ENCODE results near the gene KLHDC8A.

Gene KLHDC8A

DNA sequence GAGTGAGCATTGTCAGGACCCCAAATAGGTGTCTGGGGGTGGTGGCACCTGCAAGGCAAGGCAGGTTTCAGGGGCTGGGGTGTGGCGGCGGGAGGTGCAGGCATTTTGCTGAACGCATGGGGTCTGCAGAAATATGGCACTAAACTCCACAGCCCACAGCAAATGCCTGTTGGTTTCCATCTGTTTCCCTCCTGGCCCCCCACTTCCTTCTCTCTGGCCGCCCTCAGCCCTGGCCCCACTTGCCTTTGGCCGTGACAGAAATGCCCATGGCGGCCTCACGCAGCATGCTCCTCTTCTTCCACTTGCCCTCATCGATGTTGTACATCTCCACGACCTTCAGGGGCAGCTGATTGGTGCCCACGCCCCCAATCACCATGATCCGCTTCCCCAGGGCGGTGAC is 13.7 kb downstream of the KLHDC8A start:
- H3K4me3 ChIP-seq (ENCODE audit: low read depth, low read length), result peak overlapping the region; percentile 75

DNA sequence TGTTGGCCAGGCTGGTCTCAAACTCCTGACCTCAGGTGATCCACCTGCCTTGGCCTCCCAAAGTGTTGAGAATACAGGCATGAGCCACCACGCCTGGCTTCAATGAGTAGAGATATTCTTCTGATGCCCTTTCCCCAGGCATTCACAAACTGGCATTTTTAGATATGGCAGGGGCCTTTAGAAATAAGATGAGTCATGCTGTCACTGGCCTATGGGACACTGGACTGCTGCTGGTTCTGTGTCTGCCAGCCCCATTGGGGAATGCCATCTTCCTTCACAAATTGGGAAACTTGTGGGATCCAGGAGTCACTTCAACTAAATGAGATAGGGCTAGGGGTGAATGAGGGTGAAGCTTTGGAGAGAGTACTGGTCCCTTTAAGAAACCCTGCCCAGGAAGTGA is 16.0 kb downstream of the KLHDC8A start:
- H3K27ac ChIP-seq (ENCODE audit: low read depth, low read length), result no peak overlapping the region
- no peak overlapping the region for H3K4me3 ChIP-seq (ENCODE audit: low read depth, low read length)
- peaks cover 37% of the 10 kb centered on the region for H3K27me3 ChIP-seq (ENCODE audit: control insufficient read depth, insufficient read depth, low read length)
- peaks cover 4% of the 10 kb centered on the region for H3K4me1 ChIP-seq (ENCODE audit: control insufficient read depth, insufficient read depth, low read length)
- H3K9me3 ChIP-seq (ENCODE audit: control insufficient read depth, insufficient read depth, low read length), result no peaks in the 10 kb centered on the region
- no peaks in the 10 kb centered on the region for H3K36me3 ChIP-seq (ENCODE audit: control insufficient read depth, insufficient read depth, low read length)
- H3K9ac ChIP-seq (ENCODE audit: low read depth, low read length), result no peak overlapping the region

More for the DNA sequence above, 13.7 kb downstream of the KLHDC8A start:
- no peak overlapping the region for H3K27ac ChIP-seq (ENCODE audit: low read depth, low read length)
- H3K36me3 ChIP-seq (ENCODE audit: control insufficient read depth, insufficient read depth, low read length), result no peaks in the 10 kb centered on the region
- H3K9me3 ChIP-seq (ENCODE audit: control insufficient read depth, insufficient read depth, low read length), result no peaks in the 10 kb centered on the region
- no peaks in the 10 kb centered on the region for H3K4me1 ChIP-seq (ENCODE audit: control insufficient read depth, insufficient read depth, low read length)
- H3K9ac ChIP-seq (ENCODE audit: low read depth, low read length), result no peak overlapping the region
- peaks cover 44% of the 10 kb centered on the region for H3K27me3 ChIP-seq (ENCODE audit: control insufficient read depth, insufficient read depth, low read length)

DNA sequence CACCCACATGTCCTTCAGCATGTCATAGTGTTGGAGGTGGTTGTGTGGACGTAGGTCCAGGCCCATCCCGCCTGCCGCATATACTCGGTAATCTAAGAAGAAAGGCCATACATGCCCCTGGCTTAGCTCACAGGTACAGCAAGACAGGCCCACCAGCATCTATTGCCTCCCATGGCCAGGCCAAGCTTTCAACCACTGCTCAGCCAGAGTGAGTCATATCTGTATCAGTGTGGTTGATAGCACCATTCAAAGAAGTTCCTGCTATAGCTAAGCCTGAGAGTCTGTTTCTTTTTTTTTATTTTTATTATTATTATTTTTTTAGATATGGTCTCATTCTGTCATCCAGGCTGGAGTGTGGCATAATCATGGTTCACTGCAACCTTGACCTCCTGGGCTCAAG is 17.0 kb downstream of the KLHDC8A start:
- peaks cover 5% of the 10 kb centered on the region for H3K4me1 ChIP-seq (ENCODE audit: control insufficient read depth, insufficient read depth, low read length)
- no peak overlapping the region for H3K4me3 ChIP-seq (ENCODE audit: low read depth, low read length)
- H3K27ac ChIP-seq (ENCODE audit: low read depth, low read length), result no peak overlapping the region

DNA sequence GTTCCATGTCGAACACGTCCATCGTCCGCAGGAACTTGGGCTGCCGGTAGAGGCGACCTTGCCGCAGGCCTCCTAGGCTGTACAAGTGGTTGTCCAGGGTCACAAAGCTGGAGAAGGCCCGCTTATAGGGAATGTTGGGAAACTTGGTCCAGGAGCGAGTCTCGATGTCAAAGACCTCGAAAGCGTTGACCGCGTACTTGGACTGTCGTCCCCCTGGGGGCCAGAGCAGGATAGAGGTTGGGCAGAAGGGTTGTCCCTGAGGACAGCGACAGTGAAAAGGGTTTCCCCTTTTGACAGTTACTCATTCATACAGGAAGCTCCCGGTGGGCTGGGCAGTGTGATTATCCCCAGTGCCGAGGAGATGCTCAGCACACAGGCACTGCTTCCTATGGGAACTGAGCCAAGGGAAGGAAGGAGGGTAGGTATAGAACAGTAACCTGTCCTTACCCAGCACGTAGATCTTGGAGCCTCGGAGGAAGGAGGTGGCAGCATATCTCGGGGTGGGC is 17.5 kb downstream of the KLHDC8A start:
- Histone ChIP-seq H3K4me1 (ENCODE audit: control insufficient read depth, insufficient read depth, low read length) (peaks cover 5% of the 10 kb centered on the region), H3K27ac (ENCODE audit: low read depth, low read length) (no peak overlapping the region), H3K36me3 (ENCODE audit: control insufficient read depth, insufficient read depth, low read length) (no peaks in the 10 kb centered on the region), H3K9me3 (ENCODE audit: control insufficient read depth, insufficient read depth, low read length) (no peaks in the 10 kb centered on the region), H3K4me3 (ENCODE audit: low read depth, low read length) (no peak overlapping the region), H3K27me3 (ENCODE audit: control insufficient read depth, insufficient read depth, low read length) (peaks cover 24% of the 10 kb centered on the region), H3K9ac (ENCODE audit: low read depth, low read length) (no peak overlapping the region)

More for the DNA sequence above, 17.0 kb downstream of the KLHDC8A start:
- no peaks in the 10 kb centered on the region for H3K36me3 ChIP-seq (ENCODE audit: control insufficient read depth, insufficient read depth, low read length)
- H3K9ac ChIP-seq (ENCODE audit: low read depth, low read length), result no peak overlapping the region
- H3K9me3 ChIP-seq (ENCODE audit: control insufficient read depth, insufficient read depth, low read length), result no peaks in the 10 kb centered on the region
- H3K27me3 ChIP-seq (ENCODE audit: control insufficient read depth, insufficient read depth, low read length), result peaks cover 28% of the 10 kb centered on the region

DNA sequence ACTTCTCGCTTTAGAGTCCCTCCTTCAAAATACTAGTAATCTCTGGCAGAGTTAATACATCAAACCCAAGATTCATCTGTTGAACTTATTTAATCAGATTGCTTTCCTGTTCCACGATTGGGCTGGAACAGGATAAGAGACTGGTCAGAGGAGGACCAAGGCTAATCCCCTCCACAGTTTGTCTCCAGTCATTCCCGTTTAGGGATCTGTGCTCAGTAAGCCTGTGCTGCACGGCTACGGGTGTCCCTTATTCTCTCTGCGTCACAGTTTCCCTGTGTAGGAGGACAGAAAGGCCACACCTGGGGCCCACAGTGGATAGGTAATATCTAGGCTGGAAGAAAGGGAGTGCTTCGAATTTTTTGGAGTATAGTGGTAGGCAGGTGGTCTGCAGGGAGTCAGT is 18.7 kb downstream of the KLHDC8A start:
- no peaks in the 10 kb centered on the region for H3K9me3 ChIP-seq (ENCODE audit: control insufficient read depth, insufficient read depth, low read length)
- no peak overlapping the region for H3K27ac ChIP-seq (ENCODE audit: low read depth, low read length)
- peaks cover 12% of the 10 kb centered on the region for H3K27me3 ChIP-seq (ENCODE audit: control insufficient read depth, insufficient read depth, low read length)
- H3K36me3 ChIP-seq (ENCODE audit: control insufficient read depth, insufficient read depth, low read length), result no peaks in the 10 kb centered on the region
- no peak overlapping the region for H3K9ac ChIP-seq (ENCODE audit: low read depth, low read length)
- H3K4me1 ChIP-seq (ENCODE audit: control insufficient read depth, insufficient read depth, low read length), result peaks cover 5% of the 10 kb centered on the region
- no peak overlapping the region for H3K4me3 ChIP-seq (ENCODE audit: low read depth, low read length)

DNA sequence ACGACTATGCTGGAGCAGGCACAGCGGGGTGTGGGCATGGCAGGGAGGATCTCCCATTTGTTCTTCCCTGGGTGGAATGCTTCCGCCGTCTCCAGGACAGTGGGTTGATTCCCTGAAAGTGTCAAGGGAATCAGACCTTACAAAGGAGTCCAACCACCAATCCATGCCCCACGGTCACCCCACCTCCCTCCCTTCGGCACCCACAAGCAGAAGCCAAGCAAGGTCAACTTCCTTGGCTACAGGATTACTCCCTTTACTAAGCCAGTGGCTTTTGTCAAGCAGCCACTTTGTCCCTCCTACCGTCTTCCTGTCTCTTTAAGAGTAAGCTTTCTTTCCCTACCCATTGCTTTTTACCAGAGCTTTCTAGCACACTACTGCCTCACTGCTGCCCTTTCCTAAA is 19.2 kb downstream of the KLHDC8A start:
- Histone ChIP-seq H3K27me3 (ENCODE audit: control insufficient read depth, insufficient read depth, low read length) (peaks cover 7% of the 10 kb centered on the region), H3K4me1 (ENCODE audit: control insufficient read depth, insufficient read depth, low read length) (peaks cover 5% of the 10 kb centered on the region), H3K9ac (ENCODE audit: low read depth, low read length) (no peak overlapping the region)

DNA sequence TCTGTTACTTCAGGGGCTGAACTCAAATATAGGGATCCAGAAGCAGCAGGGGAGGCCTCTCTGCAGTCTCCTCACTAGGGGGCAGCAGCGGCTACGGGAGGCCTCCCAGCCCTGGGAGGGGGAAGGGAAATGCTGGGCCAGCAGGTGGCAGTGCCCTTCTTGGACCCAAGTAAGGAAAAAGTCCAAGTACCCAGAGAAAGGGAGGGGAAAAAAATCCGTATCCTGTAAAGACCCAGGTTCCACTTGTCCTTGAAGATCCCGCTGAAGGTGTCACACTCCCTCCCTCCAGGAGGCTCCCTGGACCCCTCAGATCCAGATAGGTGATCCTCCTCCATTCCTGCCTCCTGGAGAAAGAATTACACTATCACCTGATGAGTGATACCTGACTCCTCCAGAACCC is 21.0 kb downstream of the KLHDC8A start:
- Histone ChIP-seq H3K36me3 (ENCODE audit: control insufficient read depth, insufficient read depth, low read length) (no peaks in the 10 kb centered on the region), H3K4me1 (ENCODE audit: control insufficient read depth, insufficient read depth, low read length) (peaks cover 5% of the 10 kb centered on the region), H3K27me3 (ENCODE audit: control insufficient read depth, insufficient read depth, low read length) (no peaks in the 10 kb centered on the region), H3K9ac (ENCODE audit: low read depth, low read length) (no peak overlapping the region), H3K27ac (ENCODE audit: low read depth, low read length) (no peak overlapping the region), H3K4me3 (ENCODE audit: low read depth, low read length) (no peak overlapping the region), H3K9me3 (ENCODE audit: control insufficient read depth, insufficient read depth, low read length) (no peaks in the 10 kb centered on the region)

More for the DNA sequence above, 19.2 kb downstream of the KLHDC8A start:
- Histone ChIP-seq H3K9me3 (ENCODE audit: control insufficient read depth, insufficient read depth, low read length) (no peaks in the 10 kb centered on the region), H3K4me3 (ENCODE audit: low read depth, low read length) (no peak overlapping the region), H3K36me3 (ENCODE audit: control insufficient read depth, insufficient read depth, low read length) (no peaks in the 10 kb centered on the region), H3K27ac (ENCODE audit: low read depth, low read length) (no peak overlapping the region)

GRCh38 chr1:205332015-205332791 is 24.5 kb downstream of the KLHDC8A start:
- H3K27me3 ChIP-seq (ENCODE audit: control insufficient read depth, insufficient read depth, low read length), result no peaks in the 10 kb centered on the region
- H3K4me1 ChIP-seq (ENCODE audit: control insufficient read depth, insufficient read depth, low read length), result peaks cover 11% of the 10 kb centered on the region
- no peaks in the 10 kb centered on the region for H3K36me3 ChIP-seq (ENCODE audit: control insufficient read depth, insufficient read depth, low read length)
- H3K9me3 ChIP-seq (ENCODE audit: control insufficient read depth, insufficient read depth, low read length), result no peaks in the 10 kb centered on the region
- H3K9ac ChIP-seq (ENCODE audit: low read depth, low read length), result no peak overlapping the region
- H3K27ac ChIP-seq (ENCODE audit: low read depth, low read length), result no peak overlapping the region
- no peak overlapping the region for H3K4me3 ChIP-seq (ENCODE audit: low read depth, low read length)

GRCh38 chr1:205330150-205330549 is 26.6 kb downstream of the KLHDC8A start:
- no peak overlapping the region for H3K27ac ChIP-seq (ENCODE audit: low read depth, low read length)
- no peaks in the 10 kb centered on the region for H3K36me3 ChIP-seq (ENCODE audit: control insufficient read depth, insufficient read depth, low read length)
- no peaks in the 10 kb centered on the region for H3K9me3 ChIP-seq (ENCODE audit: control insufficient read depth, insufficient read depth, low read length)
- no peak overlapping the region for H3K9ac ChIP-seq (ENCODE audit: low read depth, low read length)
- H3K4me1 ChIP-seq (ENCODE audit: control insufficient read depth, insufficient read depth, low read length), result peaks cover 8% of the 10 kb centered on the region
- H3K4me3 ChIP-seq (ENCODE audit: low read depth, low read length), result no peak overlapping the region
- H3K27me3 ChIP-seq (ENCODE audit: control insufficient read depth, insufficient read depth, low read length), result no peaks in the 10 kb centered on the region

DNA sequence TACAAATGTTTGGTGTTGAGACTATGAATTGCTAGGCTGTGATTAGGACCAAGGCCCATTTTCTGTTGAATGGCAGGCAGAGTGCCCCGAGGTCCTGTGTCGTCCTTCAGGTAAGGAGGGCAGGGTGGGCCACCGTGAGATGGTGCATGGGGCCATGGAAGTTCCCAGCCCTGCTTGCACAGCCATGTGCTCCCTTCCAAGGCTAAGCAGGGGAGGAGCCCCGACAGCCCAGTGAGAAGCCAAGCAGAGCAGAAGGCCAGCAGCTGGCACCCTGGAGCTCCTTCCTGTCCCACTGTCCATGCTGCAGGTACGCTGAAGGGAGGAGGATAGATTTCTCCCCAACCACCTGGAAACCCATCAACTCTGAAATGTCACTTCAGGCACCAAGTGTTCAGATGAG is 27.0 kb downstream of the KLHDC8A start:
- Histone ChIP-seq H3K27ac (ENCODE audit: low read depth, low read length) (no peak overlapping the region), H3K4me3 (ENCODE audit: low read depth, low read length) (no peak overlapping the region), H3K9ac (ENCODE audit: low read depth, low read length) (no peak overlapping the region), H3K4me1 (ENCODE audit: control insufficient read depth, insufficient read depth, low read length) (peaks cover 12% of the 10 kb centered on the region), H3K36me3 (ENCODE audit: control insufficient read depth, insufficient read depth, low read length) (no peaks in the 10 kb centered on the region), H3K27me3 (ENCODE audit: control insufficient read depth, insufficient read depth, low read length) (no peaks in the 10 kb centered on the region), H3K9me3 (ENCODE audit: control insufficient read depth, insufficient read depth, low read length) (no peaks in the 10 kb centered on the region)

- no peaks in the 10 kb centered on the region for H3K9me3 ChIP-seq (ENCODE audit: control insufficient read depth, insufficient read depth, low read length)
- no peaks in the 10 kb centered on the region for H3K27me3 ChIP-seq (ENCODE audit: control insufficient read depth, insufficient read depth, low read length)
- H3K9ac ChIP-seq (ENCODE audit: low read depth, low read length), result no peak overlapping the region
- no peak overlapping the region for H3K4me3 ChIP-seq (ENCODE audit: low read depth, low read length)
- H3K36me3 ChIP-seq (ENCODE audit: control insufficient read depth, insufficient read depth, low read length), result no peaks in the 10 kb centered on the region
- H3K4me1 ChIP-seq (ENCODE audit: control insufficient read depth, insufficient read depth, low read length), result peaks cover 15% of the 10 kb centered on the region
- H3K27ac ChIP-seq (ENCODE audit: low read depth, low read length), result no peak overlapping the region
Observed at GRCh38 chr1:205328476-205328875, 28.2 kb downstream of the KLHDC8A start.
